ENCODE measurements around the gene FIG4. TPM values are rescaled to one million over a fixed set of nuclear protein-coding genes. Genes with fewer than 3 reads are reported as not detected.

FIG4 gene
- total and polyA plus RNA-seq, 3 donors from 2014 or later = 16.8 to 25.7 (median 19.7) TPM

- no peak for DNase-seq
- H3K27ac ChIP-seq = no peak overlapping the region
- intact Hi-C loops (cut with DNase I; ENCODE audit: low total_unique reads) = no loop called here
- no peaks in the 10 kb centered on the region for H3K36me3 ChIP-seq (ENCODE audit: low read depth, missing control alignments)
- no peaks in the 10 kb centered on the region for H3K4me1 ChIP-seq
- 42 to 64% methylated on average over 1 of the region's 1 CpG for WGBS, 2 donors
- H3K27me3 ChIP-seq = no peaks in the 10 kb centered on the region
- TF ChIP-seq CTCF (IDR thresholded peaks at IDR 0.05) (no peak), POLR2A (IDR thresholded peaks at IDR 0.05) (no peak)
- H3K9me3 ChIP-seq = no peaks in the 10 kb centered on the region
- H3K4me3 ChIP-seq = no peak overlapping the region
Measured at GRCh38 chr6:109660526-109661320, 30.4 kb upstream of the FIG4 start.

GRCh38 chr6:109662192-109662591 lies 28.9 kb upstream of the FIG4 start:
- no peak for DNase-seq
- TF ChIP-seq POLR2A (IDR thresholded peaks at IDR 0.05) = no peak
- TF ChIP-seq CTCF (IDR thresholded peaks at IDR 0.05) = no peak
- H3K4me1 ChIP-seq = no peaks in the 10 kb centered on the region
- H3K9me3 ChIP-seq = no peaks in the 10 kb centered on the region
- no peaks in the 10 kb centered on the region for H3K27me3 ChIP-seq
- H3K27ac ChIP-seq = no peak overlapping the region
- no peak overlapping the region for H3K4me3 ChIP-seq
- intact Hi-C loops (cut with DNase I; ENCODE audit: low total_unique reads) = no loop called here
- H3K36me3 ChIP-seq (ENCODE audit: low read depth, missing control alignments) = no peaks in the 10 kb centered on the region
- WGBS, 2 donors = 91 to 93% methylated on average over 2 of the region's 2 CpGs

GRCh38 chr6:109669811-109670210 lies 21.3 kb upstream of the FIG4 start:
- WGBS, 2 donors = 83 to 84% methylated on average over 4 of the region's 4 CpGs

GRCh38 chr6:109671733-109672132 lies 19.4 kb upstream of the FIG4 start:
- WGBS, 2 donors = 66 to 70% methylated on average over 2 of the region's 2 CpGs
- no peak for DNase-seq
- TF ChIP-seq CTCF (IDR thresholded peaks at IDR 0.05) = no peak
- no peak for TF ChIP-seq POLR2A (IDR thresholded peaks at IDR 0.05)
- Histone ChIP-seq H3K36me3 (ENCODE audit: low read depth, missing control alignments) (no peaks in the 10 kb centered on the region), H3K9me3 (no peaks in the 10 kb centered on the region), H3K4me3 (no peak overlapping the region), H3K4me1 (no peaks in the 10 kb centered on the region), H3K27ac (no peak overlapping the region), H3K27me3 (no peaks in the 10 kb centered on the region)
- intact Hi-C loops (cut with DNase I; ENCODE audit: low total_unique reads) = no loop called here

More at GRCh38 chr6:109669811-109670210, 21.3 kb upstream of the FIG4 start:
- Histone ChIP-seq H3K36me3 (ENCODE audit: low read depth, missing control alignments) (no peaks in the 10 kb centered on the region), H3K27ac (no peak overlapping the region), H3K9me3 (no peaks in the 10 kb centered on the region), H3K27me3 (no peaks in the 10 kb centered on the region), H3K4me3 (no peak overlapping the region), H3K4me1 (no peaks in the 10 kb centered on the region)
- DNase-seq = no peak
- intact Hi-C loops (cut with DNase I; ENCODE audit: low total_unique reads) = no loop called here
- TF ChIP-seq POLR2A (IDR thresholded peaks at IDR 0.05) (no peak), CTCF (IDR thresholded peaks at IDR 0.05) (no peak)

DNA sequence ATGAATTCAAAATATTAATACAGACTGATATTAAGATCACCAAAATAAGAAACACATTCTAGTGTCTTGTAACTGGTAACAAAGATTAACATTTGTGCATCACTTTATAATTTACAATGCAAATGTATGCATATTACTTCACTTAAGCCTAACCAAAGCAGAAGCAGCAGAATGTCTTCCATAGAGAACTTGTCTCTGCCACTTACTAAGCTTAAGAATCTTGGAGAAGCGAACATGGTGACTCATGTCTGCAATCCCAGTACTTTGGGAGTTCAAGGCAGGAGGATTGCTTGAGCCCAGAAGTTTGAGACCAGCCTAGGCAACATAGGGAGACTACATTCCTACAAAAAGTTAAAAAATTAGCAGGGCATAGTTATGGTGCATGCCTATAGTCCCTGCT lies 18.9 kb upstream of the FIG4 start:
- Histone ChIP-seq H3K27ac (no peak overlapping the region), H3K4me3 (no peak overlapping the region), H3K9me3 (no peaks in the 10 kb centered on the region), H3K4me1 (no peaks in the 10 kb centered on the region), H3K36me3 (ENCODE audit: low read depth, missing control alignments) (no peaks in the 10 kb centered on the region), H3K27me3 (no peaks in the 10 kb centered on the region)
- intact Hi-C loops (cut with DNase I; ENCODE audit: low total_unique reads) = no loop called here
- DNase-seq = no peak
- TF ChIP-seq CTCF (IDR thresholded peaks at IDR 0.05) (no peak), POLR2A (IDR thresholded peaks at IDR 0.05) (no peak)
- WGBS, 2 donors = 89 to 95% methylated on average over 1 of the region's 1 CpG
